Thyroid gland (tissue), 4 donors: Measurements from ENCODE around the gene EPHA5.

Experiments
- POLR2A ChIP-seq, 2 donors: fragments of 450-650 bp; IDR thresholded peaks; one replicate each; pipeline ENCODE4 v1.6.1; 2017; ENCODE audit warnings: antibody characterized with exemption in 2 of 2, mild to moderate bottlenecking in 2 of 2, moderate library complexity in 1 of 2
- TF ChIP-seq, protein P1 (sequence below), 6 experiments: fragments of 200-600 bp in 3 of 6; fragments of 450-650 bp in 3 of 6; sonication (generic) in 3 of 6; IDR thresholded peaks; one replicate each; pipeline ENCODE4 v1.5.1; 2016 to 2019; ENCODE audit warnings: antibody characterized with exemption in 6 of 6, mild to moderate bottlenecking in 2 of 6, inconsistent platforms in 1 of 6, moderate library complexity in 1 of 6

- TF ChIP-seq, protein P1, sequence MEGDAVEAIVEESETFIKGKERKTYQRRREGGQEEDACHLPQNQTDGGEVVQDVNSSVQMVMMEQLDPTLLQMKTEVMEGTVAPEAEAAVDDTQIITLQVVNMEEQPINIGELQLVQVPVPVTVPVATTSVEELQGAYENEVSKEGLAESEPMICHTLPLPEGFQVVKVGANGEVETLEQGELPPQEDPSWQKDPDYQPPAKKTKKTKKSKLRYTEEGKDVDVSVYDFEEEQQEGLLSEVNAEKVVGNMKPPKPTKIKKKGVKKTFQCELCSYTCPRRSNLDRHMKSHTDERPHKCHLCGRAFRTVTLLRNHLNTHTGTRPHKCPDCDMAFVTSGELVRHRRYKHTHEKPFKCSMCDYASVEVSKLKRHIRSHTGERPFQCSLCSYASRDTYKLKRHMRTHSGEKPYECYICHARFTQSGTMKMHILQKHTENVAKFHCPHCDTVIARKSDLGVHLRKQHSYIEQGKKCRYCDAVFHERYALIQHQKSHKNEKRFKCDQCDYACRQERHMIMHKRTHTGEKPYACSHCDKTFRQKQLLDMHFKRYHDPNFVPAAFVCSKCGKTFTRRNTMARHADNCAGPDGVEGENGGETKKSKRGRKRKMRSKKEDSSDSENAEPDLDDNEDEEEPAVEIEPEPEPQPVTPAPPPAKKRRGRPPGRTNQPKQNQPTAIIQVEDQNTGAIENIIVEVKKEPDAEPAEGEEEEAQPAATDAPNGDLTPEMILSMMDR (IDR thresholded peaks at IDR 0.05) = no peak
- no peak for TF ChIP-seq POLR2A (IDR thresholded peaks at IDR 0.05)
These were observed 278.5 kb downstream of the EPHA5 start for GRCh38 chr4:65391814-65392213.
